ENCODE measurements around the gene REXO5. TPM values are rescaled to one million over a fixed set of nuclear protein-coding genes. Genes with fewer than 3 reads are reported as not detected.
A peak's percentile ranks its signal among the peaks of the same experiment; 100 is the strongest.

REXO5 gene
- total and polyA plus RNA-seq, 9 of the 15 experiments (the other 6 are each of a cell fraction or from before 2014, with no cell fraction given) = 10.5 to 45.1 (median 25.4) TPM

DNA sequence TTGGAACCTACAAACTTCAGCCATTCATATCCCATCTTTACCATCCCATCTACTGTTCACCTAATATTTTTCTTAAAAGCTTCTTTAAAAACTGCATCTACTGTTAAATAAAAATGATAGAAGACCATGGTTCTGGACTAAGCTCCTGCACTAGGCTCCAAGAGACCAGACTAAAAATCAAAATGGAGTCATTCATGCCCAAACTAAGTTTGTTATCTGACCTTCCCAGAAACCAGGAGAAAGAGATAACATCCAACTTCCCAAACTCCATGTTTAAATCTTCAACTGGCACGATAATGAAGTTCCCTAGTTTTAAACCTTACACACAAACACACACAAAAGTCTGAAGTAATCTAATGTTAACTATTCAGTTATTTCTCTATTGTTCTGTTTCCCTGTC is 80.0 kb downstream of the REXO5 start (continued):
- TF ChIP-seq, protein P1, sequence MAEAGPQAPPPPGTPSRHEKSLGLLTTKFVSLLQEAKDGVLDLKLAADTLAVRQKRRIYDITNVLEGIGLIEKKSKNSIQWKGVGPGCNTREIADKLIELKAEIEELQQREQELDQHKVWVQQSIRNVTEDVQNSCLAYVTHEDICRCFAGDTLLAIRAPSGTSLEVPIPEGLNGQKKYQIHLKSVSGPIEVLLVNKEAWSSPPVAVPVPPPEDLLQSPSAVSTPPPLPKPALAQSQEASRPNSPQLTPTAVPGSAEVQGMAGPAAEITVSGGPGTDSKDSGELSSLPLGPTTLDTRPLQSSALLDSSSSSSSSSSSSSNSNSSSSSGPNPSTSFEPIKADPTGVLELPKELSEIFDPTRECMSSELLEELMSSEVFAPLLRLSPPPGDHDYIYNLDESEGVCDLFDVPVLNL (CRISPR knock-in tag; IDR thresholded peaks at IDR 0.05; ENCODE audit: low read depth) = no peak
- TF ChIP-seq MEIS2 (IDR thresholded peaks at IDR 0.05; ENCODE audit: partially characterized antibody) (no peak), KLF6 (CRISPR knock-in tag; IDR thresholded peaks at IDR 0.05; ENCODE audit: borderline replicate concordance) (peak; percentile 87; the same call in 1 of the 2 replicates), RCOR1 (IDR thresholded peaks at IDR 0.05; ENCODE audit: borderline replicate concordance in 1 of 2, low read depth in 2 of 2, low read length in 2 of 2) (no peak), TGIF2 (CRISPR knock-in tag; IDR thresholded peaks at IDR 0.05) (no peak), ZNF589 (CRISPR knock-in tag; IDR thresholded peaks at IDR 0.05; ENCODE audit: low read depth) (0 out of 2 replicates have a peak, but pooled peaks have one; percentile 42), CBX3 (IDR thresholded peaks at IDR 0.05; ENCODE audit: borderline replicate concordance in 1 of 2, low read length in 2 of 2) (no peak), ZNF175 (CRISPR knock-in tag; IDR thresholded peaks at IDR 0.05; ENCODE audit: low read depth) (peak; percentile 74; the same call in 1 of the 2 replicates), NR2C1 (IDR thresholded peaks at IDR 0.05) (no peak), NR2C1 (tag; IDR thresholded peaks at IDR 0.05) (peak; percentile 57), KDM1A (IDR thresholded peaks at IDR 0.05) (no peak), TBP (optimal IDR thresholded peaks at IDR 0.05; ENCODE audit: low read depth, low read length) (no peak), RBM14 (IDR thresholded peaks at IDR 0.05; ENCODE audit: borderline replicate concordance, insufficient read depth, low read depth, low read length) (no peak), PTRF (tag; IDR thresholded peaks at IDR 0.05) (peak; percentile 63; the same call in 1 of the 2 replicates), POLR2H (tag; IDR thresholded peaks at IDR 0.05; ENCODE audit: low read depth) (no peak), CSDE1 (IDR thresholded peaks at IDR 0.05) (no peak), NONO (IDR thresholded peaks at IDR 0.05; ENCODE audit: low read depth in 2 of 2, low read length in 1 of 2) (no peak), PHTF2 (CRISPR knock-in tag; IDR thresholded peaks at IDR 0.05) (no peak), NFIC (IDR thresholded peaks at IDR 0.05) (no peak)
- TF ChIP-seq, protein P2, sequence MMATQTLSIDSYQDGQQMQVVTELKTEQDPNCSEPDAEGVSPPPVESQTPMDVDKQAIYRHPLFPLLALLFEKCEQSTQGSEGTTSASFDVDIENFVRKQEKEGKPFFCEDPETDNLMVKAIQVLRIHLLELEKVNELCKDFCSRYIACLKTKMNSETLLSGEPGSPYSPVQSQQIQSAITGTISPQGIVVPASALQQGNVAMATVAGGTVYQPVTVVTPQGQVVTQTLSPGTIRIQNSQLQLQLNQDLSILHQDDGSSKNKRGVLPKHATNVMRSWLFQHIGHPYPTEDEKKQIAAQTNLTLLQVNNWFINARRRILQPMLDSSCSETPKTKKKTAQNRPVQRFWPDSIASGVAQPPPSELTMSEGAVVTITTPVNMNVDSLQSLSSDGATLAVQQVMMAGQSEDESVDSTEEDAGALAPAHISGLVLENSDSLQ (IDR thresholded peaks at IDR 0.05) = no peak
- TF ChIP-seq, protein P3, sequence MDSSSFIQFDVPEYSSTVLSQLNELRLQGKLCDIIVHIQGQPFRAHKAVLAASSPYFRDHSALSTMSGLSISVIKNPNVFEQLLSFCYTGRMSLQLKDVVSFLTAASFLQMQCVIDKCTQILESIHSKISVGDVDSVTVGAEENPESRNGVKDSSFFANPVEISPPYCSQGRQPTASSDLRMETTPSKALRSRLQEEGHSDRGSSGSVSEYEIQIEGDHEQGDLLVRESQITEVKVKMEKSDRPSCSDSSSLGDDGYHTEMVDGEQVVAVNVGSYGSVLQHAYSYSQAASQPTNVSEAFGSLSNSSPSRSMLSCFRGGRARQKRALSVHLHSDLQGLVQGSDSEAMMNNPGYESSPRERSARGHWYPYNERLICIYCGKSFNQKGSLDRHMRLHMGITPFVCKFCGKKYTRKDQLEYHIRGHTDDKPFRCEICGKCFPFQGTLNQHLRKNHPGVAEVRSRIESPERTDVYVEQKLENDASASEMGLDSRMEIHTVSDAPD (CRISPR knock-in tag; IDR thresholded peaks at IDR 0.05) = no peak
